Thymus (tissue), 11 donors: Measurements from ENCODE around the gene NLGN2. TPM values are rescaled to one million over a fixed set of nuclear protein-coding genes. Genes with fewer than 3 reads are reported as not detected.
A peak's percentile ranks its signal among the peaks of the same experiment; 100 is the strongest.

ENCODE experiments used
- DNase-seq, 9 donors: peaks; one replicate each; pipeline ENCODE4 v3.0.0-alpha.2; 2013; ENCODE audit warnings: low spot score in 9 of 9, low read depth in 6 of 9, missing footprints in 1 of 9
- H3K27ac ChIP-seq, 2 donors: one replicate each; pipeline ENCODE4 v1.5.1; 2013; ENCODE audit warnings: control low read depth in 1 of 2, low read depth in 1 of 2, low read length in 1 of 2, mild to moderate bottlenecking in 1 of 2, moderate library complexity in 1 of 2
- H3K27me3 ChIP-seq, 2 donors: one replicate each; pipeline ENCODE4 v1.5.1; 2013; ENCODE audit warnings: low read length in 1 of 2; ENCODE audit not compliant: control insufficient read depth in 2 of 2, insufficient read depth in 1 of 2
- H3K36me3 ChIP-seq, 2 donors: one replicate each; pipeline ENCODE4 v1.5.1; 2013; ENCODE audit warnings: low read length in 1 of 2, mild to moderate bottlenecking in 1 of 2, moderate library complexity in 1 of 2; ENCODE audit not compliant: control insufficient read depth in 2 of 2, insufficient read depth in 2 of 2
- H3K4me1 ChIP-seq, 2 donors: one replicate each; pipeline ENCODE4 v1.5.1; 2013; ENCODE audit warnings: low read length in 2 of 2; ENCODE audit not compliant: control insufficient read depth in 2 of 2, insufficient read depth in 2 of 2
- H3K4me3 ChIP-seq, 2 donors: one replicate each; pipeline ENCODE4 v1.5.1; 2013; ENCODE audit warnings: low read length in 2 of 2, control low read depth in 1 of 2, mild to moderate bottlenecking in 1 of 2
- H3K9me3 ChIP-seq, 2 donors: one replicate each; pipeline ENCODE4 v1.5.1; 2013; ENCODE audit warnings: low read length in 1 of 2, mild to moderate bottlenecking in 1 of 2; ENCODE audit not compliant: control insufficient read depth in 2 of 2, insufficient read depth in 1 of 2
- WGBS: extraction: QIAGEN DNeasy Blood & Tissue Kit; methylation state at CpG from one replicate; pipeline ENCODE4 v1.1.7; 2013; 5-methylcytosine and 5-hydroxymethylcytosine counted together
- polyA plus RNA-seq: library from polyadenylated mRNA; stranded (reverse); fragments of 200-250 nt; gene quantifications from one replicate; pipeline ENCODE4 v1.2.3, GENCODE V29; 2013
- total RNA-seq: library from RNA; stranded (reverse); fragments of 120-200 nt; gene quantifications from one replicate; pipeline ENCODE4 v1.2.4, GENCODE V29; 2013
- donor health status: healthy.

NLGN2 gene
- total and polyA plus RNA-seq, 2 donors, result 0.38 to 5.6 TPM

DNA sequence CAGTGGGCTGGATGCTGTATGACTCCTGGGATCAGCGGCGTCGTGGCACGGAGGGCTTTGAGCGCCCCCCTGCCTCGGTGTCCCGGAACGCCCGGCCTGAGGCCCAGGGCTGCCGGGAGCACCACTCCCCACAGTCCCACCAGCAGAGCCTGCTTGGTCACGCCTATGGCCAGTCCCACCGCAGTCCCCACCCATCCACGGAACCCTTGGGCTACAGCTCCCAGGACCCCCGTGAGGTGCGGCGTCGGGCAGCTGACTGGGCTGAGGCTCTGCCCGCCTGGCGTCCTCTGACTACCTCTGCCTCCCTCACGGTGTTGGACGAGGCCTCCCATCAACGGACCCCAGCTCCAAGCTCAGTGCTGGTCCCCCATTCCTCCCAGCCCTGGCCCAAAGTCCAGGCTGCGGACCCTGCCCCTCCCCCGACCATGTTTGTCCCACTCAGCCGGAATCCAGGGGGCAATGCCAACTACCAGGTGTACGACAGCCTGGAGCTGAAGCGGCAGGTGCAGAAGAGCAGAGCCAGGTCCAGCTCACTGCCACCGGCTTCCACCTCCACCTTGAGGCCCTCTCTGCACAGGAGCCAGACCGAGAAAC, 19.3 kb downstream of the NLGN2 start:
- H3K36me3 ChIP-seq, result no peaks in the 10 kb centered on the region
- H3K4me3 ChIP-seq, result no peak overlapping the region
- no peak for DNase-seq
- H3K4me1 ChIP-seq, result no peaks in the 10 kb centered on the region
- no peaks in the 10 kb centered on the region for H3K9me3 ChIP-seq
- peaks cover 0 to 6% of the 10 kb centered on the region in 2 donors for H3K27me3 ChIP-seq
- 97% methylated on average over 29 of the region's 29 CpGs for WGBS
- H3K27ac ChIP-seq, result no peak overlapping the region

DNA sequence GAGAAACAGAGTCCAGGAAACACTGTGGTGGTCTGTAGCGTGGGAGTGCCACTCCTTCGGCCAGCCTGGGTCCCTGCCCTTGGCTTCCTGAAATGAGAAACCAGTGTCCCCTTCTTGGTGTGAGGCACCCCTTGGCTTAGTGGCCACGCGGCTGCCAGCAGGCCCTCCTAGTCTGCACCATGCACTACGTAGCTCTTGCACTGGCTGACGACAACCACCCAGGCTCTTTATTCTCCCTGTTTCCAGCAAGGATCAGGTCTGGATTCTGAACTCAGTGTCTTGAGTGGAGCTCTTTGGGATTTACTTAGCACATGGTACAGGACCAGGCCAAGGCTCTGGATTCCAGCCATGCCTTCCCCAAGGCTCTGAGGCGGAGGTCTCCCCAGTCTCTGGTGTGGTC, 19.9 kb downstream of the NLGN2 start:
- no peak overlapping the region for H3K4me3 ChIP-seq
- peaks cover 0 to 6% of the 10 kb centered on the region in 2 donors for H3K27me3 ChIP-seq
- H3K27ac ChIP-seq, result no peak overlapping the region
- no peaks in the 10 kb centered on the region for H3K36me3 ChIP-seq
- WGBS, result 96% methylated on average over 7 of the region's 7 CpGs
- no peak for DNase-seq
- H3K4me1 ChIP-seq, result no peaks in the 10 kb centered on the region
- no peaks in the 10 kb centered on the region for H3K9me3 ChIP-seq

DNA sequence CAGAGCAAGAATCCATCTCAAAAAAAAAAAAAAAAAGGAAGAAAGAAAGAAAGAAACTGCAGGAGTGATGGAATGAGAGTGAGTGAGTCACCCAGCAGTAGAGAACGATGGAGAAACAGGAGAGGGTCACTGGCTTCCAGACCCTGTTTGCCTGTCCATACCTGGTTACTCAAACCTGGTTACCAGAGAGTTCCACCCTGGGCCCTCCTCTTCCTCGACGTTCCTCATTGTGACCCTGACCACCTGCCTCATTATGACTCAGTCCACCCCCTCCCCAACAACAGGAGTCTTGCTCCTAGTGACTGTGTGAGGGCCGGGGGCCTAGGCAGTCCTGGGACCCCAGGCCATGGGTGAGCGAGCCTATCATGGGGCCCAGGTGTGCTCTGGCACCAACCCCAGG, 20.9 kb downstream of the NLGN2 start, which contains the start of gene SPEM3:
SPEM3 (plus strand) TSS at position 301 of the 400 bp plus-strand sequence; CDS start at position 347, 46 bp downstream.
- 91% methylated on average over 5 of the region's 5 CpGs for WGBS
- Histone ChIP-seq H3K27ac (no peak within 1 kb of the TSS), H3K27me3 (peaks cover 0 to 6% of the 10 kb centered on the region in 2 donors), H3K36me3 (no peaks in the 10 kb centered on the region), H3K9me3 (no peaks in the 10 kb centered on the region), H3K4me1 (no peaks in the 10 kb centered on the region), H3K4me3 (no peak within 1 kb of the TSS)
- no peak for DNase-seq

DNA sequence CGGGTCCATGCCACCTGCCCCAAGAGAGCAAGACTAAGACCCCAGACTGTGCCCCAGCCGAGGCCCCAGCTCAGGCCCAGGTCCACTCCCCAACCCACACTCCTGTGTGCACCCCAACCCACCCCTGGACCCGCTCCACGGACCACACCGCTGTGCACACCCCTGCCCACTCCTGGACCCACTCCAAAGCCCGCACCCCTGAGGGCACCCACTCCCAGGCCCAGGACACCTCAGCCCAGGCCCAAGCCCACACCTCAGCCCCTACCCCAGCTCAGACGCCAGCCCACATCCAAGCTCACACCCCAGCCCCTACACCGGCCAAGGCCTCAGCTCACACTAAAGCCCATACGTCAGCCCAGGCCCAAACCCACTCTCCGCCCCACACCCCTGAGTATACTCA, 22.1 kb downstream of the NLGN2 start:
- Histone ChIP-seq H3K27ac (no peak overlapping the region), H3K36me3 (no peaks in the 10 kb centered on the region), H3K27me3 (peaks cover 0 to 6% of the 10 kb centered on the region in 2 donors), H3K4me3 (no peak overlapping the region), H3K9me3 (no peaks in the 10 kb centered on the region), H3K4me1 (no peaks in the 10 kb centered on the region)
- WGBS, result 97% methylated on average over 10 of the region's 10 CpGs
- DNase-seq, result no peak

DNA sequence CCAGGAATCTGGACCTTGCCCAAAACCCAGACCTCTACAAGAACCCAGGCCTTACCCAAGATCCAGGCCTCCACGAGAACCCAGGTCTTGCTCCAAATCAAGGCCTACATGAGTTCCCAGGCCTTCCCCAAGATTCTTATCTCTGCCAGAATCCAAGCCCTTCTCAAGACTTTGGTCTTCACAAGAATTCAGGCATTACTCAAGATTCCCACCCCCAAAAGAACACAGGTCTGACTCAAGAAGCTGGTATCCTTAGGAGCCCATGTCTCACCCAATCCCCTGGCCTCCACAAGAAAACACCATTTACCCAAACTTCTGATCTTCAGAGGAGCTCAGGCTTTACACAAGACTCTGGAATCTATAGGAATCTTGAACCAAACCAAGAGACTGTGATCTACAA, 23.6 kb downstream of the NLGN2 start:
- H3K4me1 ChIP-seq, result peaks cover 4 to 10% of the 10 kb centered on the region in 2 donors
- H3K27ac ChIP-seq, result no peak overlapping the region
- H3K27me3 ChIP-seq, result peaks cover 0 to 8% of the 10 kb centered on the region in 2 donors
- H3K36me3 ChIP-seq, result no peaks in the 10 kb centered on the region
- no peak overlapping the region for H3K4me3 ChIP-seq
- 97% methylated on average over 1 of the region's 1 CpG for WGBS
- DNase-seq, result no peak
- no peaks in the 10 kb centered on the region for H3K9me3 ChIP-seq

DNA sequence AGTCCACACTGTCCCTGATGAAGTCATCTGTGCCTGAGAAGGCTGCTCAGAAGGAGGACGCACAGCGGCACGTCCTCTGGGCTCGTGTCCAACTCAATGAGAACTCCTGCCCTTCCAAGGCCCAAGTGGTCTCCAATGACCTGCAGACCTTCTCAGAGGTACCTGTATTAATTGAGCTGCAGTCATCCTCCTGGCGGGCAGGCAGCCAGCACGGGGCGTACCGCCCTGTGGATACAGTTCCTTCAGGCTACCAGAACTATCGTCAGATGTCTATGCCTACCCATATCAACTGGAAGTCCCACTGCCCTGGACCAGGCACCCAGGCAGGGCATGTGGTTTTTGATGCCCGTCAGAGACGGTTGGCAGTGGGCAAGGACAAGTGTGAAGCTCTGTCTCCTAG, 24.7 kb downstream of the NLGN2 start:
- H3K27me3 ChIP-seq, result peaks cover 3 to 17% of the 10 kb centered on the region in 2 donors
- no peaks in the 10 kb centered on the region for H3K9me3 ChIP-seq
- no peak overlapping the region for H3K27ac ChIP-seq
- no peaks in the 10 kb centered on the region for H3K36me3 ChIP-seq
- H3K4me1 ChIP-seq, result peaks cover 14 to 19% of the 10 kb centered on the region in 2 donors
- WGBS, result 98% methylated on average over 11 of the region's 11 CpGs
- no peak for DNase-seq
- no peak overlapping the region for H3K4me3 ChIP-seq

DNA sequence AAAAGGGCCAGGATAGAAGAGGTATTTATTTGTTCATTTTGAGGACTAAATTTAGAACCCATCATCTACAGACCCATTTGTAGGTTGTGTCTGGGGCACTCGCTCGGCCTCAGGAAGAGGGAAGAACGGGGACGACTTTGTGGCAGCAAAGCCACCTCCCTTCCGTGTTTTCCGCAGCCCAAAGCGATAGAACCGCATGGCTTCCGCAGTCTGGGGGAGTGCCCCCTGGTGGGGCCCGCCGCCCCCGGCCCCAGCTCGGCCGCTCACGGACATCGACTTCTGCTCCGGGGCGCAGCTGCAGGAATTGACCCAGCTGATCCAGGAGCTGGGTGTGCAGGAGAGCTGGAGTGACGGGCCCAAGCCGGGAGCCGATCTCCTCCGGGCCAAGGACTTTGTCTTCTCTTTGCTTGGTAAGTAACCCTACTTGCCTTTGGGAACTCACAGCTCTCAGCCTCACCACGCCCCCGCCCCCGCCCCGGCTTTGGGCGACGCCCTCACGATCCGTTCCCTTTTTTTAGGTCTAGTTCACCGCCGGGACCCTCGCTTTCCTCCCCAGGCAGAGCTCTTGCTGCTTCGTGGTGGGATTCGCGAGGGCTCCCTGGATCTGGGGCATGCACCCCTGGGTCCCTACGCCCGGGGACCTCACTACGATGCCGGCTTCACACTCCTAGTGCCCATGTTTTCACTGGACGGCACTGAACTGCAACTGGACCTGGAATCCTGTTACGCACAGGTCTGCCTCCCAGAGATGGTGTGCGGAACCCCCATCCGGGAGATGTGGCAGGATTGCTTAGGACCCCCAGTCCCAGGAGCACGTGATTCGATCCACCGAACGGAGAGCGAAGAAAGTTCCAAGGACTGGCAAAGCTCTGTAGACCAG, 28.3 kb downstream of the NLGN2 start:
- WGBS, result 11% methylated on average over 49 of the region's 49 CpGs
- peak in 3 of 9 donors; percentile 51 to 77 (median 62) for DNase-seq
- Histone ChIP-seq H3K27ac (peak overlapping the region; percentile 77 to 92), H3K4me3 (peak overlapping the region; percentile 49 to 75), H3K4me1 (peaks cover 26 to 54% of the 10 kb centered on the region in 2 donors), H3K27me3 (peaks cover 39 to 51% of the 10 kb centered on the region in 2 donors), H3K9me3 (no peaks in the 10 kb centered on the region), H3K36me3 (no peaks in the 10 kb centered on the region)

DNA sequence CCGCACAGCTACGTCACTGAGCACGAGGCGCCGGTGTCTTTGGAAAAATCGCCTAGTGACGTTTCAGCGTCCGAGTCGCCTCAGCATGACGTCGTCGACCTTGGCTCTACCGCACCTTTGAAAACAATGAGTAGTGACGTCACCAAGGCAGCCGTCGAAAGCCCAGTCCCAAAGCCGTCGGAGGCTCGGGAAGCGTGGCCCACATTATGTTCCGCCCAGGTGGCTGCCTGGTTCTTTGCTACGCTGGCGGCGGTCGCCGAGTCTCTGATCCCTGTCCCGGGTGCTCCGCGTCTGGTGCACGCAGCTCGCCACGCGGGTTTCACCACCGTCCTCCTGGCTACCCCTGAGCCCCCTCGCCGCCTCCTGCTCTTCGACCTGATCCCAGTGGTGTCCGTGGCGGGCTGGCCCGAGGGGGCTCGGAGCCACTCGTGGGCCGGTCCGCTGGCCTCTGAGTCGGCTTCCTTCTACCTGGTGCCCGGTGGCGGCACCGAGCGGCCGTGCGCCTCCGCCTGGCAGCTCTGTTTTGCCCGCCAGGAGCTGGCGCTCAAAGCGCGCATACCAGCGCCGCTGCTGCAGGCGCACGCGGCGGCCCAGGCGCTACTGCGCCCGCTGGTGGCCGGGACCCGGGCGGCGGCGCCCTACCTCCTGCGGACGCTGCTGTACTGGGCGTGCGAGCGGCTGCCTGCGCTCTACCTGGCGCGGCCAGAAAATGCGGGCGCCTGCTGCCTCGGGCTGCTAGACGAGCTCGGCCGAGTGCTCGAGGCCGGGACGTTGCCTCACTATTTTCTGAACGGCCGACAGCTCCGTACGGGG, 29.1 kb downstream of the NLGN2 start:
- no peaks in the 10 kb centered on the region for H3K36me3 ChIP-seq
- peaks cover 47 to 60% of the 10 kb centered on the region in 2 donors for H3K27me3 ChIP-seq
- peak overlapping the region; percentile 55 to 74 for H3K27ac ChIP-seq
- peak overlapping the region; percentile 39 to 75 for H3K4me3 ChIP-seq
- WGBS, result 21% methylated on average over 92 of the region's 92 CpGs
- DNase-seq, result peak in 8 of 9 donors; percentile 43 to 90 (median 76)
- no peaks in the 10 kb centered on the region for H3K9me3 ChIP-seq
- H3K4me1 ChIP-seq, result peaks cover 26 to 58% of the 10 kb centered on the region in 2 donors
